Stimulated activated CD4-positive, alpha-beta T cell treated with anti-CD3 and anti-CD28 coated beads, TNF-alpha, amount 100 ng/mL, for 4 hours (primary cell): ENCODE data around the gene PTPRG.

Experiments used
- DNase-seq, 3 experiments: peaks; one replicate each; pipeline ENCODE4 v3.0.0-alpha.2; 2020; ENCODE audit warnings: low read depth in 3 of 3

The PTPRG gene

GRCh38 chr3:62265528-62265927 is 704.2 kb downstream of the PTPRG start:
- no peak for DNase-seq

- no peak for DNase-seq
Measured at GRCh38 chr3:62266668-62267283, 705.4 kb downstream of the PTPRG start.

GRCh38 chr3:62276658-62277180 is 715.3 kb downstream of the PTPRG start:
- no peak for DNase-seq

- DNase-seq: no peak
Measured at GRCh38 chr3:62277450-62277849, 716.1 kb downstream of the PTPRG start.

GRCh38 chr3:62277986-62278385 is 716.6 kb downstream of the PTPRG start:
- no peak for DNase-seq

- no peak for DNase-seq
Measured at GRCh38 chr3:62281726-62282125, 720.4 kb downstream of the PTPRG start.

- no peak for DNase-seq
Measured at GRCh38 chr3:62284442-62284841, 723.1 kb downstream of the PTPRG start.

- DNase-seq: no peak
Measured at GRCh38 chr3:62287392-62287927, 726.1 kb downstream of the PTPRG start.

- no peak for DNase-seq
Measured at GRCh38 chr3:62289922-62290321, 728.6 kb downstream of the PTPRG start.

- DNase-seq: no peak
Measured at GRCh38 chr3:62293051-62293780, 731.8 kb downstream of the PTPRG start.

GRCh38 chr3:62295571-62295970 is 734.2 kb downstream of the PTPRG start:
- DNase-seq: no peak

GRCh38 chr3:62300617-62301016 is 739.2 kb downstream of the PTPRG start:
- no peak for DNase-seq

GRCh38 chr3:62312201-62312600 is 750.8 kb downstream of the PTPRG start:
- DNase-seq: no peak

- no peak for DNase-seq
Measured at GRCh38 chr3:62316525-62316924, 755.2 kb downstream of the PTPRG start.

GRCh38 chr3:62318365-62318751 is 757.0 kb downstream of the PTPRG start:
- no peak for DNase-seq

GRCh38 chr3:62318752-62319569 is 757.6 kb downstream of the PTPRG start:
- DNase-seq: peak; percentile 41 to 58 (median 44)

- no peak for DNase-seq
Measured at GRCh38 chr3:62319570-62320243, 758.3 kb downstream of the PTPRG start.

GRCh38 chr3:62323241-62323640 is 761.9 kb downstream of the PTPRG start:
- no peak for DNase-seq

- no peak for DNase-seq
Measured at GRCh38 chr3:62325896-62326295, 764.5 kb downstream of the PTPRG start.

- no peak for DNase-seq
Measured at GRCh38 chr3:62329971-62330370, 768.6 kb downstream of the PTPRG start.

GRCh38 chr3:62332017-62332416 is 770.6 kb downstream of the PTPRG start:
- DNase-seq: no peak

- no peak for DNase-seq
Measured at GRCh38 chr3:62332835-62333244, 771.5 kb downstream of the PTPRG start.
